Fibroblast of skin of right biceps (primary cell): ENCODE data around the gene TNFAIP6.

Experiments used
- DNase-seq: peaks from one replicate; pipeline ENCODE4 v3.0.0-alpha.2; 2013

TNFAIP6 gene

GRCh38 chr2:151423760-151424159 is 66.4 kb downstream of the TNFAIP6 start:
- no peak for DNase-seq
